ENCODE measurements around the gene COL27A1. TPM values are rescaled to one million over a fixed set of nuclear protein-coding genes. Genes with fewer than 3 reads are reported as not detected.

Gene COL27A1
- total RNA-seq, 1 donor from 2014 or later: 4.3 TPM

- no peak overlapping the region for H3K27ac ChIP-seq
- H2AFZ ChIP-seq (replicated peaks): no peak overlapping the region
- no peaks in the 10 kb centered on the region for H3K9me3 ChIP-seq (ENCODE audit: low read depth)
- no peaks in the 10 kb centered on the region for H3K36me3 ChIP-seq
- no peak overlapping the region for H3K4me2 ChIP-seq
- no peaks in the 10 kb centered on the region for H3K9me3 Mint-ChIP-seq
- DNase-seq (ENCODE audit: low spot score): no peak
- H3K4me3 ChIP-seq: no peak overlapping the region
- no peak overlapping the region for H3K27ac Mint-ChIP-seq
- no peaks in the 10 kb centered on the region for H3K27me3 ChIP-seq
- H3K4me3 Mint-ChIP-seq: no peak overlapping the region
- H3K9ac ChIP-seq: no peak overlapping the region
- H3K4me1 Mint-ChIP-seq: no peaks in the 10 kb centered on the region
- H3F3A ChIP-seq (ENCODE audit: low read depth): no peaks in the 10 kb centered on the region
- TF ChIP-seq CTCF (IDR thresholded peaks at IDR 0.05): no peak
- TF ChIP-seq EZH2 (IDR thresholded peaks at IDR 0.05): no peak
- TF ChIP-seq EZH2phosphoT487 (IDR thresholded peaks at IDR 0.05): no peak
- no peaks in the 10 kb centered on the region for H4K20me1 ChIP-seq (ENCODE audit: low read depth)
- no peaks in the 10 kb centered on the region for H3K4me1 ChIP-seq
- peaks cover 5% of the 10 kb centered on the region for H3K27me3 Mint-ChIP-seq (ENCODE audit: insufficient read depth, low read depth)
- H3K79me2 ChIP-seq (ENCODE audit: low read depth): no peaks in the 10 kb centered on the region
- peaks cover 2% of the 10 kb centered on the region for H3K36me3 Mint-ChIP-seq
Observed at GRCh38 chr9:114196979-114197622, 41.8 kb downstream of the COL27A1 start.

- Mint-ChIP-seq H3K36me3 (peaks cover 7% of the 10 kb centered on the region), H3K4me3 (no peak overlapping the region), H3K27ac (no peak overlapping the region), H3K9me3 (no peaks in the 10 kb centered on the region), H3K27me3 (ENCODE audit: insufficient read depth, low read depth) (peaks cover 5% of the 10 kb centered on the region), H3K4me1 (no peaks in the 10 kb centered on the region)
- H3F3A ChIP-seq (ENCODE audit: low read depth): no peaks in the 10 kb centered on the region
- H3K9ac ChIP-seq: no peak overlapping the region
- no peak overlapping the region for H3K4me2 ChIP-seq
- no peaks in the 10 kb centered on the region for H3K79me2 ChIP-seq (ENCODE audit: low read depth)
- H3K27me3 ChIP-seq: no peaks in the 10 kb centered on the region
- H4K20me1 ChIP-seq (ENCODE audit: low read depth): no peaks in the 10 kb centered on the region
- no peak overlapping the region for H2AFZ ChIP-seq (replicated peaks)
- DNase-seq (ENCODE audit: low spot score): no peak
- TF ChIP-seq EZH2 (IDR thresholded peaks at IDR 0.05) (no peak), CTCF (IDR thresholded peaks at IDR 0.05) (no peak), EZH2phosphoT487 (IDR thresholded peaks at IDR 0.05) (no peak)
- H3K36me3 ChIP-seq: no peaks in the 10 kb centered on the region
- no peaks in the 10 kb centered on the region for H3K9me3 ChIP-seq (ENCODE audit: low read depth)
- no peak overlapping the region for H3K27ac ChIP-seq
- no peak overlapping the region for H3K4me3 ChIP-seq
- no peaks in the 10 kb centered on the region for H3K4me1 ChIP-seq
Observed at GRCh38 chr9:114198249-114199040, 43.1 kb downstream of the COL27A1 start.

- Histone ChIP-seq H3K36me3 (no peaks in the 10 kb centered on the region), H3K27me3 (no peaks in the 10 kb centered on the region), H3F3A (ENCODE audit: low read depth) (no peaks in the 10 kb centered on the region), H3K4me1 (no peaks in the 10 kb centered on the region), H3K4me2 (no peak overlapping the region), H2AFZ (replicated peaks) (no peak overlapping the region), H3K9me3 (ENCODE audit: low read depth) (no peaks in the 10 kb centered on the region), H4K20me1 (ENCODE audit: low read depth) (no peaks in the 10 kb centered on the region), H3K4me3 (no peak overlapping the region), H3K9ac (no peak overlapping the region), H3K79me2 (ENCODE audit: low read depth) (no peaks in the 10 kb centered on the region), H3K27ac (no peak overlapping the region)
- no peak overlapping the region for H3K27ac Mint-ChIP-seq
- TF ChIP-seq EZH2 (IDR thresholded peaks at IDR 0.05) (no peak), EZH2phosphoT487 (IDR thresholded peaks at IDR 0.05) (no peak), CTCF (IDR thresholded peaks at IDR 0.05) (no peak)
- no peak overlapping the region for H3K4me3 Mint-ChIP-seq
- no peak for DNase-seq (ENCODE audit: low spot score)
- peaks cover 7% of the 10 kb centered on the region for H3K36me3 Mint-ChIP-seq
- no peaks in the 10 kb centered on the region for H3K4me1 Mint-ChIP-seq
- H3K9me3 Mint-ChIP-seq: no peaks in the 10 kb centered on the region
- peaks cover 2% of the 10 kb centered on the region for H3K27me3 Mint-ChIP-seq (ENCODE audit: insufficient read depth, low read depth)
Observed at GRCh38 chr9:114200721-114201300, 45.5 kb downstream of the COL27A1 start.
